Gastroesophageal sphincter (tissue), 4 donors: Measurements from ENCODE around the gene UST. TPM values are rescaled to one million over a fixed set of nuclear protein-coding genes. Genes with fewer than 3 reads are reported as not detected.

Experiments
- ATAC-seq: fragments of 150-250 bp; one replicate; pipeline ENCODE4 v1.9.1; 2016; ENCODE audit warnings: mild to moderate bottlenecking, moderate library complexity
- H3K27ac ChIP-seq, 4 donors: fragments of 200-600 bp; sonication (generic) in 3 of 4; 1 replicate in 3 of 4; 2 replicates in 1 of 4; pipeline ENCODE4 v1.5.1; 2016 to 2019
- H3K27me3 ChIP-seq: fragments of 200-600 bp; sonication (generic); one replicate; pipeline ENCODE4 v1.5.1; 2019
- H3K36me3 ChIP-seq, 2 donors: fragments of 200-600 bp; sonication (generic); one replicate each; pipeline ENCODE4 v1.5.1; 2019; ENCODE audit warnings: control low read depth in 1 of 2
- H3K4me1 ChIP-seq, 3 donors: fragments of 200-600 bp; sonication (generic); 1 replicate in 2 of 3; 2 replicates in 1 of 3; pipeline ENCODE4 v1.5.1; 2016 to 2019; ENCODE audit warnings: control low read depth in 2 of 3
- H3K4me3 ChIP-seq, 2 donors: fragments of 200-600 bp; sonication (generic); one replicate each; pipeline ENCODE4 v1.5.1; 2019; ENCODE audit warnings: mild to moderate bottlenecking in 1 of 2, moderate library complexity in 1 of 2
- H3K9me3 ChIP-seq, 3 donors: fragments of 200-600 bp; sonication (generic); one replicate each; pipeline ENCODE4 v1.5.1; 2017 to 2019; ENCODE audit warnings: control low read depth in 2 of 3
- EP300 ChIP-seq: sonication (generic); formaldehyde crosslinking; IDR thresholded peaks from one replicate; pipeline ENCODE4 v1.6.1; 2017; ENCODE audit warnings: antibody characterized with exemption, mild to moderate bottlenecking
- POLR2A ChIP-seq, 2 donors: fragments of 450-650 bp; IDR thresholded peaks; one replicate each; pipeline ENCODE4 v1.6.1; 2017; ENCODE audit warnings: antibody characterized with exemption in 2 of 2, mild to moderate bottlenecking in 2 of 2, moderate library complexity in 1 of 2
- POLR2AphosphoS5 ChIP-seq: sonication (generic); formaldehyde crosslinking; IDR thresholded peaks from one replicate; pipeline ENCODE4 v1.6.1; 2017; ENCODE audit warnings: antibody characterized with exemption
- WGBS, 2 donors: methylation state at CpG; one replicate each; pipeline ENCODE4 v1.1.5; 2018; ENCODE audit warnings: low coverage in 1 of 2; 5-methylcytosine and 5-hydroxymethylcytosine counted together
- total RNA-seq, 4 donors: library from RNA; depleted of rRNA; stranded (reverse); fragments of >200 nt; gene quantifications; one replicate each; pipeline ENCODE4 v1.1.0, GENCODE V29; 2016
- TF ChIP-seq, protein P1 (sequence below), 4 experiments: fragments of 200-600 bp in 2 of 4; fragments of 450-650 bp in 2 of 4; sonication (generic) in 1 of 4; IDR thresholded peaks; one replicate each; pipeline ENCODE4 v1.5.1; 2017 to 2019; ENCODE audit warnings: antibody characterized with exemption in 4 of 4, mild to moderate bottlenecking in 2 of 4, moderate library complexity in 2 of 4

Gene UST
- total RNA-seq, 4 donors from 2014 or later = 17.4 to 48.1 (median 32.4) TPM

DNA sequence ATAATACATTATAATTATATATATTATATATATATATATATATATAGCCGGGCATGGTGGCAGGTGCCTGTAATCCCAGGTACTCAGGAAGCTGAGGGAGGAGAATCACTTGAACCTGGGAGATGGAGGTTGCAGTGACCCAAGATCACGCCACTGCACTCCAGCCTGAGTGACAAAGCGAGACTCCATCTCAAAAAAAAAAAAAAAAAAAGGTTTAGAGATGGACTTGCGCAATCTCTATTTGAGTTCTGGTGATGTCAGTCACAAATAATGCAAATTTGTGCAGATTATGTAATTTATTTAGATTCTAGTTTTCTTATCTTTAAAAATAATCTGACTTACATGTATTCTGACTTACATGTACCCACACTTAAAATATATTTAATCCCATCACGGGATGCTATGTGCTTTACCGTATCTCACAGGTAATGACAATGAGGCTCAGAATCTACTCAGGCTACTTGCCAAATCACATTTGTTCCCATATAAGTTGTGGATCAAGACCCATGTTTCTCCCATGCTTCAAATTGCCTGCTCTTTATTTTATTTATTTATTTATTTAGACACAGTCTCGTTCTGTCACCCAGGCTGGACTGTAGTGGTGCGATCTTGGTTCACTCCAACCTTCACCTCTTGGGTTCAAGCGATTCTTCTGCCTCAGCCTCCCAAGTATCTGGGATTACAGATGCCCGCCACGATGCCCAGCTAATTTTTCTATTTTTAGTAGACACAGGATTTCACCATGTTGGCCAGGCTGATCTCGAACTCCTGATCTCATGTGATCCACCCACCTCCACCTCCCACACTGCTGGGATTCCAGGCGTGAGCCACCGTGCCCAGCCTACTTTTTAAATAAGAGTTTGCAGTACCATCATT is 7.6 kb upstream of the UST start:
- Histone ChIP-seq H3K9me3 (no peaks in the 10 kb centered on the region), H3K4me1 (peaks cover 0 to 11% (median 0%) of the 10 kb centered on the region in 3 donors), H3K27ac (no peak overlapping the region), H3K4me3 (no peak overlapping the region), H3K36me3 (no peaks in the 10 kb centered on the region), H3K27me3 (no peaks in the 10 kb centered on the region)
- no peak for ATAC-seq
- TF ChIP-seq POLR2A (IDR thresholded peaks at IDR 0.05) (no peak), EP300 (no peak), POLR2AphosphoS5 (no peak)
- TF ChIP-seq, protein P1, sequence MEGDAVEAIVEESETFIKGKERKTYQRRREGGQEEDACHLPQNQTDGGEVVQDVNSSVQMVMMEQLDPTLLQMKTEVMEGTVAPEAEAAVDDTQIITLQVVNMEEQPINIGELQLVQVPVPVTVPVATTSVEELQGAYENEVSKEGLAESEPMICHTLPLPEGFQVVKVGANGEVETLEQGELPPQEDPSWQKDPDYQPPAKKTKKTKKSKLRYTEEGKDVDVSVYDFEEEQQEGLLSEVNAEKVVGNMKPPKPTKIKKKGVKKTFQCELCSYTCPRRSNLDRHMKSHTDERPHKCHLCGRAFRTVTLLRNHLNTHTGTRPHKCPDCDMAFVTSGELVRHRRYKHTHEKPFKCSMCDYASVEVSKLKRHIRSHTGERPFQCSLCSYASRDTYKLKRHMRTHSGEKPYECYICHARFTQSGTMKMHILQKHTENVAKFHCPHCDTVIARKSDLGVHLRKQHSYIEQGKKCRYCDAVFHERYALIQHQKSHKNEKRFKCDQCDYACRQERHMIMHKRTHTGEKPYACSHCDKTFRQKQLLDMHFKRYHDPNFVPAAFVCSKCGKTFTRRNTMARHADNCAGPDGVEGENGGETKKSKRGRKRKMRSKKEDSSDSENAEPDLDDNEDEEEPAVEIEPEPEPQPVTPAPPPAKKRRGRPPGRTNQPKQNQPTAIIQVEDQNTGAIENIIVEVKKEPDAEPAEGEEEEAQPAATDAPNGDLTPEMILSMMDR (IDR thresholded peaks at IDR 0.05) = no peak
- WGBS, 2 donors = 86 to 100% methylated on average over 4 to 14 of the region's 14 CpGs

DNA sequence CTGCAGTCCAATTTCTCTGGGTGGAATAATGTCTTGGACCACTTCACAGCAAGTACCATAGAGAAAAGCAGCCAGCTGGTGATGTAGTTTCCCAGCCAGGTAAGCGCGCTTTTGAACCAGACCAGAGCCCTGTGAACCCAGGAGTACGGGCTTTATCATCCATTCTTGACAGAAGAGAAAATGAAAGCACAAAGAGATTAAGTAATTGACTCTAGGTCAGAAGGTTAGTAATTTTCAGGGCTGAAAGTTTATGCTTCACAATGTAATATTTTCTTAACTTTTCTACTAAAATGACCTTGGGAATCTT is 7.1 kb upstream of the UST start:
- Histone ChIP-seq H3K4me1 (peaks cover 0 to 11% (median 0%) of the 10 kb centered on the region in 3 donors), H3K27me3 (no peaks in the 10 kb centered on the region), H3K9me3 (no peaks in the 10 kb centered on the region), H3K4me3 (no peak overlapping the region), H3K36me3 (no peaks in the 10 kb centered on the region), H3K27ac (no peak overlapping the region)
- TF ChIP-seq POLR2A (IDR thresholded peaks at IDR 0.05) = no peak
- TF ChIP-seq POLR2AphosphoS5 = no peak
- TF ChIP-seq EP300 = no peak
- TF ChIP-seq, protein P1 (IDR thresholded peaks at IDR 0.05) = no peak
- WGBS, 2 donors = 41 to 54% methylated on average over 2 to 3 of the region's 3 CpGs
- no peak for ATAC-seq

DNA sequence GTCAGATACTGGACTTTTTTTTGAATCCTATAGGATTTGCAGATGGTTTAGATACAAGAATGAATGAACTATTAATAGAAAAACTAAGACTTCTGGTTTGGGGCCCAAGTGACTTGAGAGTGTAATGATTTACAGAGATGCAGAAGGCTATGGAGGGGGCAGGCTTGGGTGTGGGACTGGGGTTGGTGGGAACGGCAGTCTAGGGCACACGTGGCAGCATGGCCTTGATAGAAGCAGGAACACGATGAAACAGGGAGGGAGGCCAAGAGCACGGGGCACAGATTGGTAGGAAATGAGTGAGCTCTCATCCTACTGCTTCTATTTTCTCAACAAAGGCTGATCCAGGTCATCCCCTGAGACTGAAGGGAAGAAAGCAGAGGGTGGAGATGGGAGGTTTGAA is 3.4 kb upstream of the UST start:
- WGBS, 2 donors = 50 to 54% methylated on average over 2 to 4 of the region's 4 CpGs
- no peak for ATAC-seq
- no peak overlapping the region for H3K27ac ChIP-seq

DNA sequence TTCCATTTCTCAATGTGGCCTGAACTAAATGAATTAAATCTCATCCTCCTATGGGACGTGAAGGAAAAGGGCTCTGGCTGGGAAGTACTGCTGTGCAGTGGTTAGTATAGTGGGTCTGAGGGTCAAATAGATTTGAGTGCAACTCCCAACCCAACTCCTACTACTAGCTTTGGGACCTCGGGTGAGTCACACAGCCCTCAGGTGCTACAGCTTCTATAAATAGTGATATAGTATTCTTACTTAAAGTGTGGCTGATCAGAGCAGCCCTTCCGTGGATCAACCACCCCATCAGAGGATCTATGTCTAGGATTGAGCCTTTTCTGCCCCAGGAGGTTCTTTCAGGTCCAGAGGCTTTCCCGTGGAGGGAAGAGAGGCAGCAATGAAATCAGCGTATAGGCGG is 904 bp upstream of the UST start:
- H3K9me3 ChIP-seq = no peaks in the 10 kb centered on the region
- no peaks in the 10 kb centered on the region for H3K36me3 ChIP-seq
- TF ChIP-seq, protein P1 (IDR thresholded peaks at IDR 0.05) = no peak
- TF ChIP-seq EP300 = no peak
- TF ChIP-seq POLR2A (IDR thresholded peaks at IDR 0.05) = no peak
- no peak for TF ChIP-seq POLR2AphosphoS5
- H3K4me3 ChIP-seq = peak overlapping the region; percentile 71 to 89
- H3K27ac ChIP-seq = peak overlapping the region; percentile 66 to 96 (median 84)
- 16 to 34% methylated on average over 4 to 5 of the region's 6 CpGs for WGBS, 2 donors
- peaks cover 5% of the 10 kb centered on the region for H3K27me3 ChIP-seq
- no peak for ATAC-seq
- H3K4me1 ChIP-seq = peaks cover 0 to 40% (median 0%) of the 10 kb centered on the region in 3 donors

More for the DNA sequence above, 3.4 kb upstream of the UST start:
- Histone ChIP-seq H3K4me3 (no peak overlapping the region), H3K4me1 (peaks cover 0 to 32% (median 0%) of the 10 kb centered on the region in 3 donors), H3K9me3 (no peaks in the 10 kb centered on the region), H3K27me3 (peaks cover 5% of the 10 kb centered on the region), H3K36me3 (no peaks in the 10 kb centered on the region)
- no peak for TF ChIP-seq POLR2A (IDR thresholded peaks at IDR 0.05)
- no peak for TF ChIP-seq EP300
- TF ChIP-seq, protein P1 (IDR thresholded peaks at IDR 0.05) = no peak
- TF ChIP-seq POLR2AphosphoS5 = no peak

DNA sequence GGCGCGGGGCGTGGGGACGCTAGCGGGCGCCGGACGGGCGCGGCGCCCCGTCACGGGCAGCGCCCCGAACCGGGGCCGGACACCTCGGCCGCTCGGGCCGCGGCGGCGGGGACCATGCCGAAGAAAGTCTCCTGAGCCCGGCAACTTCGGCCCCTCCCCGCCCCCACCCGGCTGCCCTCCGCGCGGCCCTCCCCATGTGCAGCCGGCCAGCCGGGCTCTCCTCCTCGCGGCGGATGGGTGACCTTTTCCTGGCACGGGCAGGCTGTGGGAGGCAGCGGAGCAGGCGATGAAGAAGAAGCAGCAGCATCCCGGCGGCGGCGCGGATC is 278 bp downstream of the UST start:
- peak overlapping the region; percentile 52 to 96 (median 84) for H3K27ac ChIP-seq
- no peaks in the 10 kb centered on the region for H3K9me3 ChIP-seq
- WGBS, 2 donors = no CpG with 5 or more reads among the region's 45 CpGs
- peaks cover 0 to 40% (median 0%) of the 10 kb centered on the region in 3 donors for H3K4me1 ChIP-seq
- no peaks in the 10 kb centered on the region for H3K36me3 ChIP-seq
- peak; percentile 55 for ATAC-seq
- H3K27me3 ChIP-seq = peaks cover 5% of the 10 kb centered on the region
- H3K4me3 ChIP-seq = peak overlapping the region; percentile 71 to 89
- no peak for TF ChIP-seq EP300
- TF ChIP-seq POLR2A (IDR thresholded peaks at IDR 0.05) = no peak
- TF ChIP-seq, protein P1 (IDR thresholded peaks at IDR 0.05) = no peak
- no peak for TF ChIP-seq POLR2AphosphoS5
